ENCODE data around the gene SKAP2.

The SKAP2 gene

GRCh38 chr7:26636808-26637207 is 227.6 kb downstream of the SKAP2 start:
- no peaks in the 10 kb centered on the region for H3K27me3 ChIP-seq (replicated peaks; ENCODE audit: control insufficient read depth, insufficient read depth, low read length, poor library complexity, severe bottlenecking)
- H3K4me1 ChIP-seq (ENCODE audit: control insufficient read depth, insufficient read depth, low read length, poor library complexity, severe bottlenecking), result no peaks in the 10 kb centered on the region

GRCh38 chr7:26633557-26633956 is 230.8 kb downstream of the SKAP2 start:
- Histone ChIP-seq H3K36me3 (ENCODE audit: control insufficient read depth, insufficient read depth, low read length) (no peaks in the 10 kb centered on the region), H3K9me3 (ENCODE audit: control insufficient read depth, low read length) (no peaks in the 10 kb centered on the region), H3K27ac (ENCODE audit: insufficient read depth, low read length, poor library complexity, severe bottlenecking) (no peak overlapping the region), H3K4me1 (ENCODE audit: control insufficient read depth, insufficient read depth, low read length, poor library complexity, severe bottlenecking) (no peaks in the 10 kb centered on the region), H3K27me3 (replicated peaks; ENCODE audit: control insufficient read depth, insufficient read depth, low read length, poor library complexity, severe bottlenecking) (no peaks in the 10 kb centered on the region), H3K4me3 (ENCODE audit: insufficient read depth, low read depth, low read length, poor library complexity, severe bottlenecking) (no peak overlapping the region)
- DNase-seq, result no peak

More at GRCh38 chr7:26636808-26637207, 227.6 kb downstream of the SKAP2 start:
- no peaks in the 10 kb centered on the region for H3K9me3 ChIP-seq (ENCODE audit: control insufficient read depth, low read length)
- DNase-seq, result no peak
- H3K36me3 ChIP-seq (ENCODE audit: control insufficient read depth, insufficient read depth, low read length), result no peaks in the 10 kb centered on the region
- H3K27ac ChIP-seq (ENCODE audit: insufficient read depth, low read length, poor library complexity, severe bottlenecking), result no peak overlapping the region
- H3K4me3 ChIP-seq (ENCODE audit: insufficient read depth, low read depth, low read length, poor library complexity, severe bottlenecking), result no peak overlapping the region

GRCh38 chr7:26631601-26632000 is 232.8 kb downstream of the SKAP2 start:
- H3K4me1 ChIP-seq (ENCODE audit: control insufficient read depth, insufficient read depth, low read length, poor library complexity, severe bottlenecking), result no peaks in the 10 kb centered on the region
- H3K27ac ChIP-seq (ENCODE audit: insufficient read depth, low read length, poor library complexity, severe bottlenecking), result no peak overlapping the region
- DNase-seq, result no peak
- no peaks in the 10 kb centered on the region for H3K36me3 ChIP-seq (ENCODE audit: control insufficient read depth, insufficient read depth, low read length)
- H3K4me3 ChIP-seq (ENCODE audit: insufficient read depth, low read depth, low read length, poor library complexity, severe bottlenecking), result no peak overlapping the region
- H3K9me3 ChIP-seq (ENCODE audit: control insufficient read depth, low read length), result no peaks in the 10 kb centered on the region
- no peaks in the 10 kb centered on the region for H3K27me3 ChIP-seq (replicated peaks; ENCODE audit: control insufficient read depth, insufficient read depth, low read length, poor library complexity, severe bottlenecking)

- Histone ChIP-seq H3K4me1 (ENCODE audit: control insufficient read depth, insufficient read depth, low read length, poor library complexity, severe bottlenecking) (no peaks in the 10 kb centered on the region), H3K36me3 (ENCODE audit: control insufficient read depth, insufficient read depth, low read length) (no peaks in the 10 kb centered on the region), H3K27me3 (replicated peaks; ENCODE audit: control insufficient read depth, insufficient read depth, low read length, poor library complexity, severe bottlenecking) (no peaks in the 10 kb centered on the region), H3K9me3 (ENCODE audit: control insufficient read depth, low read length) (no peaks in the 10 kb centered on the region), H3K27ac (ENCODE audit: insufficient read depth, low read length, poor library complexity, severe bottlenecking) (no peak overlapping the region), H3K4me3 (ENCODE audit: insufficient read depth, low read depth, low read length, poor library complexity, severe bottlenecking) (no peak overlapping the region)
- DNase-seq, result no peak
Observed at GRCh38 chr7:26630941-26631580, 233.3 kb downstream of the SKAP2 start.

- H3K9me3 ChIP-seq (ENCODE audit: control insufficient read depth, low read length), result no peaks in the 10 kb centered on the region
- no peak overlapping the region for H3K27ac ChIP-seq (ENCODE audit: insufficient read depth, low read length, poor library complexity, severe bottlenecking)
- DNase-seq, result no peak
- H3K4me3 ChIP-seq (ENCODE audit: insufficient read depth, low read depth, low read length, poor library complexity, severe bottlenecking), result no peak overlapping the region
- no peaks in the 10 kb centered on the region for H3K27me3 ChIP-seq (replicated peaks; ENCODE audit: control insufficient read depth, insufficient read depth, low read length, poor library complexity, severe bottlenecking)
- H3K36me3 ChIP-seq (ENCODE audit: control insufficient read depth, insufficient read depth, low read length), result no peaks in the 10 kb centered on the region
- H3K4me1 ChIP-seq (ENCODE audit: control insufficient read depth, insufficient read depth, low read length, poor library complexity, severe bottlenecking), result no peaks in the 10 kb centered on the region
Observed at GRCh38 chr7:26630361-26630760, 234.0 kb downstream of the SKAP2 start.

- Histone ChIP-seq H3K27ac (ENCODE audit: insufficient read depth, low read length, poor library complexity, severe bottlenecking) (no peak overlapping the region), H3K4me1 (ENCODE audit: control insufficient read depth, insufficient read depth, low read length, poor library complexity, severe bottlenecking) (no peaks in the 10 kb centered on the region), H3K4me3 (ENCODE audit: insufficient read depth, low read depth, low read length, poor library complexity, severe bottlenecking) (no peak overlapping the region), H3K27me3 (replicated peaks; ENCODE audit: control insufficient read depth, insufficient read depth, low read length, poor library complexity, severe bottlenecking) (no peaks in the 10 kb centered on the region), H3K9me3 (ENCODE audit: control insufficient read depth, low read length) (no peaks in the 10 kb centered on the region), H3K36me3 (ENCODE audit: control insufficient read depth, insufficient read depth, low read length) (no peaks in the 10 kb centered on the region)
- no peak for DNase-seq
Observed at GRCh38 chr7:26629696-26630095, 234.7 kb downstream of the SKAP2 start.

GRCh38 chr7:26627891-26628341 is 236.5 kb downstream of the SKAP2 start:
- Histone ChIP-seq H3K36me3 (ENCODE audit: control insufficient read depth, insufficient read depth, low read length) (no peaks in the 10 kb centered on the region), H3K4me3 (ENCODE audit: insufficient read depth, low read depth, low read length, poor library complexity, severe bottlenecking) (no peak overlapping the region), H3K4me1 (ENCODE audit: control insufficient read depth, insufficient read depth, low read length, poor library complexity, severe bottlenecking) (no peaks in the 10 kb centered on the region), H3K9me3 (ENCODE audit: control insufficient read depth, low read length) (no peaks in the 10 kb centered on the region), H3K27ac (ENCODE audit: insufficient read depth, low read length, poor library complexity, severe bottlenecking) (no peak overlapping the region), H3K27me3 (replicated peaks; ENCODE audit: control insufficient read depth, insufficient read depth, low read length, poor library complexity, severe bottlenecking) (no peaks in the 10 kb centered on the region)
- no peak for DNase-seq

- H3K9me3 ChIP-seq (ENCODE audit: control insufficient read depth, low read length), result no peaks in the 10 kb centered on the region
- no peak overlapping the region for H3K4me3 ChIP-seq (ENCODE audit: insufficient read depth, low read depth, low read length, poor library complexity, severe bottlenecking)
- no peak for DNase-seq
- no peak overlapping the region for H3K27ac ChIP-seq (ENCODE audit: insufficient read depth, low read length, poor library complexity, severe bottlenecking)
- H3K36me3 ChIP-seq (ENCODE audit: control insufficient read depth, insufficient read depth, low read length), result no peaks in the 10 kb centered on the region
- no peaks in the 10 kb centered on the region for H3K4me1 ChIP-seq (ENCODE audit: control insufficient read depth, insufficient read depth, low read length, poor library complexity, severe bottlenecking)
- H3K27me3 ChIP-seq (replicated peaks; ENCODE audit: control insufficient read depth, insufficient read depth, low read length, poor library complexity, severe bottlenecking), result no peaks in the 10 kb centered on the region
Observed at GRCh38 chr7:26627221-26627620, 237.2 kb downstream of the SKAP2 start.

- Histone ChIP-seq H3K36me3 (ENCODE audit: control insufficient read depth, insufficient read depth, low read length) (no peaks in the 10 kb centered on the region), H3K9me3 (ENCODE audit: control insufficient read depth, low read length) (no peaks in the 10 kb centered on the region), H3K4me1 (ENCODE audit: control insufficient read depth, insufficient read depth, low read length, poor library complexity, severe bottlenecking) (no peaks in the 10 kb centered on the region), H3K4me3 (ENCODE audit: insufficient read depth, low read depth, low read length, poor library complexity, severe bottlenecking) (no peak overlapping the region), H3K27ac (ENCODE audit: insufficient read depth, low read length, poor library complexity, severe bottlenecking) (no peak overlapping the region), H3K27me3 (replicated peaks; ENCODE audit: control insufficient read depth, insufficient read depth, low read length, poor library complexity, severe bottlenecking) (no peaks in the 10 kb centered on the region)
- DNase-seq, result no peak
Observed at GRCh38 chr7:26626687-26627086, 237.7 kb downstream of the SKAP2 start.

- Histone ChIP-seq H3K27me3 (replicated peaks; ENCODE audit: control insufficient read depth, insufficient read depth, low read length, poor library complexity, severe bottlenecking) (no peaks in the 10 kb centered on the region), H3K4me1 (ENCODE audit: control insufficient read depth, insufficient read depth, low read length, poor library complexity, severe bottlenecking) (no peaks in the 10 kb centered on the region), H3K9me3 (ENCODE audit: control insufficient read depth, low read length) (no peaks in the 10 kb centered on the region), H3K27ac (ENCODE audit: insufficient read depth, low read length, poor library complexity, severe bottlenecking) (no peak overlapping the region), H3K36me3 (ENCODE audit: control insufficient read depth, insufficient read depth, low read length) (no peaks in the 10 kb centered on the region), H3K4me3 (ENCODE audit: insufficient read depth, low read depth, low read length, poor library complexity, severe bottlenecking) (no peak overlapping the region)
- no peak for DNase-seq
Observed at GRCh38 chr7:26626156-26626555, 238.2 kb downstream of the SKAP2 start.

All from effector memory CD4-positive, alpha-beta T cell (primary cell).